ENCODE data around the gene CLDN16.

CLDN16 gene

DNA sequence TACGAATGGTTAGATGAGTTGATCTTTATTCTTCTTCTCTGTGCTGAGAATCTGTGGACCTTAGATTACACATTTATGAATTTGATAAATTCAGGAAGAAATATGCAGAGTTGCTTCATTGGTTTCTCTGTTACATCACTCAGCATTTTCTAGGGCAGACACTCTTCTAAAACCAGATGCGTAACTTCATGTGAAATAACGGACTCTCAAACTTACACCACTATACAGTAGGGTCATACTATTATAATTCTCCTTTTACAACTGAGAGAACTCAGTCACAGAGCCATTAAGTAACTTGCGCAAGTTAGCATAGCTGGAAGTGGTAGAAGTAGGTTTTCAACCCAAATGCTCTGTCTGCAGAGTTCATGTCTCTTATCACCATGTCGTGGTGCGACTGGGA is 56.0 kb downstream of the CLDN16 start:
- DNase-seq: no peak

DNA sequence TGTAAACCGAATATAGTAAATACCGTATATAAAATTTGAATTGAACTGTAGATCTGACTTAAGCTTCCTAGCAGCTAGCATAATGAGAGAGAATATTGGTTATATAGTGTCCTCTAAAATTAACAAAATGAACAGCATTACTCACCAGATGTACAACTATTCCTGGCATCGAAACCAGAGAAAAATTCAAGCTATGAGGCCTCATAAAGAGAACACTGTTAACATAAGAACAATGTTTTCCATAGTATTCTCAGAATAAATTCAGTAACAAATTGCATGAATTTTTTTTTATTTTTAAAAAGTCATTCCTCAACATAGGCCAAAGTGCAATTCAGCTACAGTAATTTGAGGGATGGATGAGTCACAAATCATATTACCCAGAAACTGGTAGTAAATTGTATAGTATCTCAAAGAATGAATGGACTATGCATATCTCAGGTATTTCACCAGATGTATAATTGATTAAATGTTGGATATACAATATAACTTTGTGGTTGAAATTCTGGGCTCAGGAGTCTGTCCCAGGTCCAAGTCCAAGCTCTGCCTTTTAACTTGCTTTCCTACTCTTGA is 56.7 kb downstream of the CLDN16 start:
- DNase-seq: no peak

DNA sequence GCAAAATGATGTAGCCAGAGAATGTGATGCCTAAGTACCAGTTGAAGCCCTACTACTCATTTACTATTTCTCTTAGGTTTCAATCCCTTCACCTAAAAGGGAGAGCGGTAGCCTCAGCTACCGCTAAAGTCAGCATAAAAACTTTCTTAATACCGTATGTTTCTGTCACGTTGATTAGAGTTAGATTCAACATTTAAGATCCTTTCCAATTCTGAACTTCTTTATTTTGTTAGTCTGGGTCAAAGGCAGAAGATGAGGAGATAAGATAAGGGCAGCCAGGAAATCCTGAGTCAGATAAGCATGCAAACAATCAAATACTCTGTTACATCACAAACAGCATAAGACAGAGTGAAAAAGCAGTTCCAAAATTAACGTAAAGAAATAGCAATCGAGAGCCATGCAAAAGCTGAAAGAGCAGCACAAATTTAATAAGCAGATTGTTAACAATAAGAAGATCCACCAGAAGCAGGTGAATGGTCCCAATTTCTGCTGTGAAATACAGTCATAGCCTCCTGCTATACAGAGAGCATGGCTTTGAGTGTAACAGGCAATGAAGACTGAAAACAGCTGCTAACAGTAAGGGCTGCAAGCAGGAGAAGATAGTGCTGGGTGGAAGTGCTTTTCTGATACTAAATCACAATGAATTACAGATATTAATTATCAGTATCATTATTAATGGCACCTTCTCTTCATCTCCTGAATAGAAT is 58.8 kb downstream of the CLDN16 start:
- no peak for DNase-seq

DNA sequence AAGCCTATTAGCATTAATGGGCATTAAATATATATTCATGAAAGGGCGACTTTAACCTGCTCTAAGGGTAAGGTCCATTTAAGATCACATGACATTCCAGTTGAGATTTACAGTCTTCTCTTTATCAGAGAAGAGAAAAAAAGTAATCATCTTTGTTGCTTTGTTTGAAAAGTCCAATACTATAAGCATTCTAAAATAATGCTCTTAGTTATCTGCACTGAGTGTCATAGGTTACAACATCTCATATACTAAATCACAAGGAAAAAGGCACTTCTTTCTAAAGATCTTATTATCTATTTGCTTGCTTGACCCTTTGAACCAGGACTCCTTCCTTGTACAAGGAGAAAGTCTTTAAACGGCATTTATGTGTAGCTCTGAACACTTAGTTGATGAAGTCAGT is 60.3 kb downstream of the CLDN16 start:
- no peak for DNase-seq

DNA sequence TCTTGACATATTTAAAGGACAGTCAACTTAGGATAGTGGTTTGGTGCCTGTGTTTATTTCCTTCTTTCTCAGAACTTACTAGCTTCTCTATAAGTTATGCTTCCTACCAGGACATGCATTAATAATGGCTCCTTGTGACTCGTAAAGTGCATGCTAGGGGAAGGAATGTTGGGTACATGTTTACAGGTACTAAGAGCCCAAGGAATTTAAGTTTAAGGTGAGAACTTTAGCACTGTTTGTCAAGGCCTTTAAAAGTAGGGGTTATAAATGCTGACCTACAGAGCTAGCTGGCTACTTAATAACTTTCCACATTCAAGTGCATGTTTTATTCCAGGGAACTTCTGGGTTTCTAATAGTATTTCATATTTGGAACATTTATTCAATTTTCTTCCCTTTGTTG is 61.8 kb downstream of the CLDN16 start, which contains the start of gene TMEM207:
TMEM207 (minus strand) TSS at position 101 of the 400 bp plus-strand sequence; CDS start at position 9, 92 bp downstream.
- no peak for DNase-seq

DNA sequence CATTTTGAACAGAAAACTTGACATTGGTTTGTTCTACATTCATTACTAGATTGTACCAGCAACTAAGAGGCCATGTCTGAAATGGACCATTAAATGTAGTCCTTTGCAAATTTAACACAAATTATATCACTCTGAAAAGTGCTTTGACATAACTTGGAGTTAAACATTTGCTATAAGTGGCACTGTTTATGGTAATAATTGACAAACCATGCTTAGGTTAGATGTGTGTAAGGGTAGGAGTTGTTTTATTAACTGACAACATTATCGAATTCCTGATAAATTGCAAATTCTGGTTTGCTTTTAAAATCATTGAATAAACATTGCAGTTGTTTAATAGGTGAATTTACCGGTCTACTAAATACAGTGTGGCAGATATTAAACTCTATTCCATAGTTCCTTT is 67.9 kb downstream of the CLDN16 start:
- DNase-seq: no peak

DNA sequence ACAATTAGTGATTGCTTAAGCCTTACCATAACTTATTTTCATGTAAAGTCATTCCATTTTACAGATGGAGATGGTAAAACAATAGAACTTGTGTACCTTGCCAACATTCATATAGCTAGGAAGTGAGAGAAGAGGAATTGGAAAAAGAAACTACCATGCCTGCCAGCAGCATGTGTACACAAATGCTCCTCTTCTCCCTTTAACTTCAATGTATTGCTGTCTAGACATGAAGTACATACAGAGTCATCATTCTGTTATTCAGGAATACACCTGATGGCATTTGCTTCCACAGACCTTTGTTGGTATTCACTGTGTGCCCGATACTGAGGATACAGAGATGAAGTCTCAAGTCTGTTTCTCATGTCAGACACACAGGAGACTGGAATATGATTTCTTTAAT is 68.8 kb downstream of the CLDN16 start:
- no peak for DNase-seq

DNA sequence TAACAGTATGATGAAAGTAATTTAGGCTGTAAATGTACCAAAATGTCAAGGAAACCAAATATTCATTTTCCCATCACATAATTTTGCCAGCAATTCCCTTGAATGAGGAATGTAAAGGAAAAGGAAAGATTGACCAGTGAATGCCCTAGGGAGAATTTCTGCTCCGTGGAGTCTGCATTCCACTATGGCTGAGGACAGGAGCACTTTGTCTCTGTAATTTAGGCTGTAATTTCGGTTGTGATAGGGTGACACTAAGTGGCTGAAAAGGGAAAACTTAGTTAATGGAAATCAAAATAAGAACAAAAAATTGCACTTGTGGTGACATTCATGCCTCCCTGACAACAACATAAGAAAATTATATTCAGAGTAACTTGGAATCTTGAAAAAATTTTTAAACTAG is 70.1 kb downstream of the CLDN16 start:
- peak; percentile 64 for DNase-seq

Measured in islet precursor cell (in vitro differentiated cells).